SK-N-MC (cell line): ENCODE data around the gene VSIG10.
"Not testable (repeated sequence)": the region's sequence is repeated elsewhere in the genome, so short reads cannot be mapped to it uniquely, and the experiment has no call there.

Experiments
- DNase-seq: peaks from one replicate; pipeline ENCODE4 v3.0.0-alpha.2; 2011; ENCODE audit warnings: low read depth, low spot score
- H3K27ac ChIP-seq: fragments of 200-600 bp; sonication (generic); 2 replicates; pipeline ENCODE4 v1.5.1; 2016; ENCODE audit warnings: mixed run types
- H3K36me3 ChIP-seq: fragments of 200-600 bp; sonication (generic); 2 replicates; pipeline ENCODE4 v1.6.1; 2017; ENCODE audit warnings: antibody characterized with exemption, low read length, mixed read lengths; ENCODE audit not compliant: insufficient read depth
- H3K4me3 ChIP-seq: fragments of 200-600 bp; sonication (generic); 2 replicates; pipeline ENCODE4 v1.5.1; 2016
- H3K9ac ChIP-seq: fragments of 200-600 bp; sonication (generic); 2 replicates; pipeline ENCODE4 v1.8.0; 2017; ENCODE audit warnings: mixed run types, mixed read lengths; ENCODE audit not compliant: insufficient read length
- H3K9me3 ChIP-seq: fragments of 200-600 bp; sonication (generic); 2 replicates; pipeline ENCODE4 v1.6.1; 2017; ENCODE audit warnings: low read depth, mild to moderate bottlenecking, antibody characterized with exemption, low read length, moderate library complexity, mixed read lengths
- EZH2 ChIP-seq: fragments of 200-600 bp; sonication (generic); IDR thresholded peaks from one replicate; pipeline ENCODE4 v1.6.1; 2017; ENCODE audit warnings: antibody characterized with exemption
- FOXP2 ChIP-seq: optimal IDR thresholded peaks from 2 replicates; pipeline ENCODE3; 2011; ENCODE audit warnings: mild to moderate bottlenecking, moderate library complexity; ENCODE audit not compliant: insufficient read depth; ENCODE audit errors: extremely low read length, control extremely low read depth
- POLR2AphosphoS5 ChIP-seq: IDR thresholded peaks from 2 replicates; pipeline ENCODE4 v1.6.1; 2012; ENCODE audit warnings: mild to moderate bottlenecking, low read depth, low read length, borderline replicate concordance

The VSIG10 gene

GRCh38 chr12:118034429-118035189 is 69.2 kb downstream of the VSIG10 start:
- TF ChIP-seq POLR2AphosphoS5 (no peak), FOXP2 (no peak), EZH2 (no peak)
- no peak overlapping the region for H3K4me3 ChIP-seq
- no peaks in the 10 kb centered on the region for H3K9me3 ChIP-seq
- DNase-seq = no peak
- peaks cover 69% of the 10 kb centered on the region for H3K36me3 ChIP-seq
- H3K27ac ChIP-seq = no peak overlapping the region
- no peak overlapping the region for H3K9ac ChIP-seq

GRCh38 chr12:118033902-118034301 is 69.9 kb downstream of the VSIG10 start:
- H3K36me3 ChIP-seq = peaks cover 76% of the 10 kb centered on the region
- no peak overlapping the region for H3K9ac ChIP-seq
- no peak overlapping the region for H3K27ac ChIP-seq
- no peak for TF ChIP-seq FOXP2
- TF ChIP-seq POLR2AphosphoS5 = no peak
- no peak for TF ChIP-seq EZH2
- H3K4me3 ChIP-seq = no peak overlapping the region
- no peaks in the 10 kb centered on the region for H3K9me3 ChIP-seq
- DNase-seq = no peak

GRCh38 chr12:118033323-118033722 is 70.5 kb downstream of the VSIG10 start:
- TF ChIP-seq FOXP2 (no peak), POLR2AphosphoS5 (no peak), EZH2 (no peak)
- Histone ChIP-seq H3K27ac (no peak overlapping the region), H3K9me3 (no peaks in the 10 kb centered on the region), H3K9ac (no peak overlapping the region), H3K4me3 (no peak overlapping the region), H3K36me3 (peaks cover 80% of the 10 kb centered on the region)
- DNase-seq = no peak

- H3K36me3 ChIP-seq = peaks cover 83% of the 10 kb centered on the region
- H3K9me3 ChIP-seq = no peaks in the 10 kb centered on the region
- no peak overlapping the region for H3K9ac ChIP-seq
- H3K4me3 ChIP-seq = no peak overlapping the region
- H3K27ac ChIP-seq = no peak overlapping the region
- TF ChIP-seq POLR2AphosphoS5 (no peak), EZH2 (no peak), FOXP2 (no peak)
- no peak for DNase-seq
Measured at GRCh38 chr12:118032188-118032587, 71.6 kb downstream of the VSIG10 start.

- no peak for DNase-seq
- Histone ChIP-seq H3K27ac (no peak overlapping the region), H3K4me3 (no peak overlapping the region), H3K9ac (no peak overlapping the region), H3K9me3 (no peaks in the 10 kb centered on the region), H3K36me3 (peaks cover 81% of the 10 kb centered on the region)
- TF ChIP-seq EZH2 (no peak), FOXP2 (no peak), POLR2AphosphoS5 (no peak)
Measured at GRCh38 chr12:118029166-118029565, 74.6 kb downstream of the VSIG10 start.

- no peaks in the 10 kb centered on the region for H3K9me3 ChIP-seq
- no peak for DNase-seq
- peaks cover 79% of the 10 kb centered on the region for H3K36me3 ChIP-seq
Measured at GRCh38 chr12:118025168-118025567, 78.6 kb downstream of the VSIG10 start.

GRCh38 chr12:118023301-118023860 is 80.4 kb downstream of the VSIG10 start:
- DNase-seq = no peak
- H3K36me3 ChIP-seq = peaks cover 81% of the 10 kb centered on the region
- H3K9ac ChIP-seq = no peak overlapping the region
- no peaks in the 10 kb centered on the region for H3K9me3 ChIP-seq
- TF ChIP-seq FOXP2 (no peak), POLR2AphosphoS5 (no peak), EZH2 (no peak)
- H3K27ac ChIP-seq = no peak overlapping the region
- H3K4me3 ChIP-seq = no peak overlapping the region

More at GRCh38 chr12:118025168-118025567, 78.6 kb downstream of the VSIG10 start:
- H3K4me3 ChIP-seq = no peak overlapping the region
- no peak overlapping the region for H3K27ac ChIP-seq
- no peak overlapping the region for H3K9ac ChIP-seq
- TF ChIP-seq POLR2AphosphoS5 = no peak
- no peak for TF ChIP-seq FOXP2
- no peak for TF ChIP-seq EZH2

GRCh38 chr12:118022728-118023109 is 81.1 kb downstream of the VSIG10 start:
- Histone ChIP-seq H3K9ac (no peak overlapping the region), H3K27ac (no peak overlapping the region), H3K36me3 (peaks cover 84% of the 10 kb centered on the region), H3K4me3 (no peak overlapping the region), H3K9me3 (no peaks in the 10 kb centered on the region)
- TF ChIP-seq EZH2 = no peak
- no peak for TF ChIP-seq POLR2AphosphoS5
- no peak for TF ChIP-seq FOXP2
- no peak for DNase-seq

- not testable (repeated sequence) for H3K4me3 ChIP-seq, DNase-seq, H3K9me3 ChIP-seq, H3K9ac ChIP-seq, H3K27ac ChIP-seq
- H3K36me3 ChIP-seq = peaks cover 84% of the 10 kb centered on the region
Measured at GRCh38 chr12:118022097-118022727, 81.6 kb downstream of the VSIG10 start.
